Parathyroid adenoma (tissue), 2 donors: ENCODE measurements around the gene ZSCAN9.

Experiments used
- H2AFZ ChIP-seq: fragments of 300-600 bp; sonication (generic); one replicate; pipeline ENCODE4 v1.7.0; 2017; ENCODE audit warnings: antibody characterized with exemption, mild to moderate bottlenecking
- H3K27ac ChIP-seq: fragments of 300-600 bp; sonication (generic); one replicate; pipeline ENCODE4 v1.7.0; 2017
- H3K27me3 ChIP-seq: fragments of 300-600 bp; sonication (generic); one replicate; pipeline ENCODE4 v1.7.0; 2017; ENCODE audit warnings: low read length; ENCODE audit not compliant: control insufficient read depth, insufficient read depth
- H3K36me3 ChIP-seq: fragments of 300-600 bp; sonication (generic); one replicate; pipeline ENCODE4 v1.7.0; 2017; ENCODE audit warnings: low read length; ENCODE audit not compliant: control insufficient read depth, insufficient read depth
- H3K4me1 ChIP-seq: fragments of 300-600 bp; sonication (generic); one replicate; pipeline ENCODE4 v1.7.0; 2017; ENCODE audit warnings: control low read depth
- H3K4me2 ChIP-seq: fragments of 300-600 bp; sonication (generic); one replicate; pipeline ENCODE4 v1.7.0; 2017; ENCODE audit warnings: low read length
- H3K4me3 ChIP-seq: fragments of 300-600 bp; sonication (generic); one replicate; pipeline ENCODE4 v1.7.0; 2017; ENCODE audit warnings: low read depth, low read length
- H3K79me2 ChIP-seq: fragments of 300-600 bp; sonication (generic); one replicate; pipeline ENCODE4 v1.7.0; 2017; ENCODE audit warnings: control low read depth
- H3K9ac ChIP-seq: fragments of 300-600 bp; sonication (generic); one replicate; pipeline ENCODE4 v1.7.0; 2017; ENCODE audit warnings: mild to moderate bottlenecking
- H3K9me3 ChIP-seq: fragments of 300-600 bp; sonication (generic); one replicate; pipeline ENCODE4 v1.7.0; 2017; ENCODE audit warnings: low read length; ENCODE audit not compliant: control insufficient read depth
- TF ChIP-seq, protein P1 (sequence below): fragments of 300-600 bp; sonication (generic); IDR thresholded peaks from one replicate; pipeline ENCODE4 v1.7.0; 2017; ENCODE audit warnings: antibody characterized with exemption, mild to moderate bottlenecking
- donor health status: primary hyperparathyroidism.

ZSCAN9 gene

DNA sequence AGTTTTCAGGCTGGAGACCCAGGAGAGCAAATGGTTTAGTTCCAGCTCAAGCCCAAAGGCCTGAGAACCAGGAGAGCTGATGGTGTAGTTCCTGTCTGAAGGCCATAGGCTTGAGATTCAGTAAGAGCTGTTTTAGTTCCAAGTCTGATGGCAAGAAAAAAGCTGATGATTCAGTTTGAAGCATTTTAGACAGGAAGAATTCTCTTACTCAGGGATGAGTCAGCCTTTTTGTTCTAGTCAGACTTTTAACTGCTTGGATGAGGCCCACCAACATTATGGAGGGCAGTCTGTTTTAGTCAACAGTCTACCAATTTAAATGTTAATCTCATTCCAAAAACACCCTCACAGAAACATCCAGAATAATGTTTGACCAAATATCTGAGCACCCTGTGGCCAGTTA lies 44.4 kb downstream of the ZSCAN9 start:
- no peaks in the 10 kb centered on the region for H3K9me3 ChIP-seq
- H3K36me3 ChIP-seq = no peaks in the 10 kb centered on the region
- no peak overlapping the region for H2AFZ ChIP-seq
- H3K9ac ChIP-seq = no peak overlapping the region
- no peak overlapping the region for H3K4me2 ChIP-seq
- H3K4me1 ChIP-seq = no peaks in the 10 kb centered on the region
- TF ChIP-seq, protein P1, sequence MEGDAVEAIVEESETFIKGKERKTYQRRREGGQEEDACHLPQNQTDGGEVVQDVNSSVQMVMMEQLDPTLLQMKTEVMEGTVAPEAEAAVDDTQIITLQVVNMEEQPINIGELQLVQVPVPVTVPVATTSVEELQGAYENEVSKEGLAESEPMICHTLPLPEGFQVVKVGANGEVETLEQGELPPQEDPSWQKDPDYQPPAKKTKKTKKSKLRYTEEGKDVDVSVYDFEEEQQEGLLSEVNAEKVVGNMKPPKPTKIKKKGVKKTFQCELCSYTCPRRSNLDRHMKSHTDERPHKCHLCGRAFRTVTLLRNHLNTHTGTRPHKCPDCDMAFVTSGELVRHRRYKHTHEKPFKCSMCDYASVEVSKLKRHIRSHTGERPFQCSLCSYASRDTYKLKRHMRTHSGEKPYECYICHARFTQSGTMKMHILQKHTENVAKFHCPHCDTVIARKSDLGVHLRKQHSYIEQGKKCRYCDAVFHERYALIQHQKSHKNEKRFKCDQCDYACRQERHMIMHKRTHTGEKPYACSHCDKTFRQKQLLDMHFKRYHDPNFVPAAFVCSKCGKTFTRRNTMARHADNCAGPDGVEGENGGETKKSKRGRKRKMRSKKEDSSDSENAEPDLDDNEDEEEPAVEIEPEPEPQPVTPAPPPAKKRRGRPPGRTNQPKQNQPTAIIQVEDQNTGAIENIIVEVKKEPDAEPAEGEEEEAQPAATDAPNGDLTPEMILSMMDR = no peak
- no peak overlapping the region for H3K27ac ChIP-seq
- no peak overlapping the region for H3K4me3 ChIP-seq
- no peaks in the 10 kb centered on the region for H3K27me3 ChIP-seq
- H3K79me2 ChIP-seq = peaks cover 11% of the 10 kb centered on the region

DNA sequence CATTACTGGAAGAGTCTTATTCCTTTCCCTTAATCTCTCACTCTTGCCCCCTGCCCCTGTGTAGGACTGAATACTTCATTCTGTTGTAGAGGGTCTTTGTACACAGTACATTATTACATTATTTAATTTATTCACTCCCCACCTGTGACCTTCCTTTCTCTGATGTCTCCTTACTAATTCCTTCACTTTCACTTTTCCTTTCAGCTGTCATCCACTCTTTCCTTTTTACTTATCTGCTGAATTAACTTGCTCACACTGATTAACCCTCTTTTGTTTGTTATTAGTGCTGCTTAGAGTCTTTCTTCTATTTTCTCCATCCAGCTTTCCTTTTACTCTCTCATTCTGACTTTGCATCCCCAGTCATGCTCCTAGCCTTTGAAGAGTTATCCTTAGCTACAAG lies 49.8 kb downstream of the ZSCAN9 start:
- no peak overlapping the region for H3K4me2 ChIP-seq
- H3K9ac ChIP-seq = no peak overlapping the region
- H3K27ac ChIP-seq = no peak overlapping the region
- H2AFZ ChIP-seq = no peak overlapping the region
- TF ChIP-seq, protein P1 = no peak
- no peak overlapping the region for H3K4me3 ChIP-seq
- no peaks in the 10 kb centered on the region for H3K79me2 ChIP-seq
- H3K27me3 ChIP-seq = no peaks in the 10 kb centered on the region
- no peaks in the 10 kb centered on the region for H3K9me3 ChIP-seq
- H3K36me3 ChIP-seq = no peaks in the 10 kb centered on the region
- no peaks in the 10 kb centered on the region for H3K4me1 ChIP-seq

DNA sequence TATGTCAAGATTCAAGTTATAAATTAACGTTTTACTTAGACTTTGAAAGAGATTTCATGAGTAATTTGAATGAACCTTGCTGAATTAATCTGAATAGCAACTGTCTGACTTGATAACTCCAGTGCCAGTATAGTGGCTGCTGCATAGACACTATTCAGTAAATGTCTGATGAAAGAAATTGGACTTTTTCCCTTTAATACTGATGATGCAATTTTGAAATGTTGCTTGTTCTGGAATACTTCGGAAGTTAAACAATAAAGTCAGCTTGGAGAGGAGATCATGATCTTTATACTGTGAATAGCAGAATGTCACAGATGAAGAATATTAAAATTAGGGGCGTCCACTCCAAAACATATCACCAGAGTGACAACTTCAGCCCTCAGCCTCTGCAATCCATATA lies 52.7 kb downstream of the ZSCAN9 start:
- Histone ChIP-seq H3K4me3 (no peak overlapping the region), H3K79me2 (no peaks in the 10 kb centered on the region), H3K27me3 (no peaks in the 10 kb centered on the region), H3K9ac (no peak overlapping the region), H3K36me3 (no peaks in the 10 kb centered on the region), H3K27ac (no peak overlapping the region), H3K4me1 (no peaks in the 10 kb centered on the region), H2AFZ (no peak overlapping the region), H3K4me2 (no peak overlapping the region), H3K9me3 (no peaks in the 10 kb centered on the region)
- TF ChIP-seq, protein P1 = no peak

DNA sequence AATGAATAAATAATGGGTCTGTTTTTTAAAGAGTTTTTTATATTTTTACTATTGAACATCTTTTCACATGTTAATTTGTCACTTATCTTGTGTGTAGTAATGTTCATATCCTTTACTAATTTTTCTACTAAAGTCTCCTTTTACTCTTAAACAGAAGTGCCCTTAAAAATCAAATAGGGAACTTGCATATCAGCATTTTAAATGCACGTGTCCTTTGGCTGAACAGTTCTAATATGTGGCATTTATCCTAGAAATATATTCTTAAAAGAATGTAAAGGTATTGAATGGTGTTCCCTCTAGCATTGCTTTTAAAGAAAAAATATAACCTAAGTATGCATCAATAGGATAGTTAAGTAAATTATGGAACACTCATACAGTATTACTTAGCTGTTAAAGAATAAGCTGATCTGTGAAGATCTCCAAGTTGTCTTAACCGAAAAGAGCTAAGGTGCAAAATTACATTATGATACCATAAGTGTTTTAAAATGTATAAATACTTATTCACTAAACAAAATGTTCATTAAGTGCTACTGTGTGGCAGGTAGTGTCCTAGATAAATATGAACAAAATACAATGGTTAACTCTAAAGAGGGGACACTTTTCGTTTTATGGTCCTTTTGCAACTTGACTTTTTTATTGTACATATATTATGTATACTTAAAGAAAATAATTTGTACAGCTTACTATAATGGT lies 55.7 kb downstream of the ZSCAN9 start:
- no peaks in the 10 kb centered on the region for H3K36me3 ChIP-seq
- H3K4me3 ChIP-seq = peak overlapping the region; percentile 74
- TF ChIP-seq, protein P1 = no peak
- no peaks in the 10 kb centered on the region for H3K4me1 ChIP-seq
- H3K79me2 ChIP-seq = no peaks in the 10 kb centered on the region
- H3K27ac ChIP-seq = no peak overlapping the region
- H2AFZ ChIP-seq = peak overlapping the region; percentile 93
- H3K9ac ChIP-seq = no peak overlapping the region
- peak overlapping the region; percentile 86 for H3K4me2 ChIP-seq
- H3K9me3 ChIP-seq = no peaks in the 10 kb centered on the region
- H3K27me3 ChIP-seq = no peaks in the 10 kb centered on the region
